ENCODE data around the gene C6orf52. TPM values are rescaled to one million over a fixed set of nuclear protein-coding genes. Genes with fewer than 3 reads are reported as not detected.

The C6orf52 gene
- total RNA-seq, 1 experiment from 2014 or later: 4.3 TPM

DNA sequence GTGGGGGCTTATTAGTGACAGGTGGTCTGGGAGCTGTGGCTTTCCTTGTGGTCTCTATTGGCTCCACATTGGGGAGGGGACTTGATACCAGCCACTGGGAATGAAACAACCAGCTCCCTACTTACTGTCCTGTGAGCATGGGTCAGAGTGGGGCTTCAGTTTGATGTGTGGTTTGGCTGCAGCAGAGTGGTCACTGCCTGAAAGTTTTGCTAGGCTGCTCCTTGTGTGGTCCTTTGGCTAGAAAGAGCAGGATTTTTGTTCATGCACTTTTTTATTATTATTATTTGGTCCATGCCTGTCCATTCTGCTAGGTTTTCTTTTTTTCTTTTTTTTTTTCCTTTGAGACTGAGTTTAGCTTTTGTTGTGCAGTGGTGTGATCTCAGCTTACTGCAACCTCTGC, 45.6 kb upstream of the C6orf52 start:
- no peaks in the 10 kb centered on the region for H3K9me3 Mint-ChIP-seq (ENCODE audit: unreplicated experiment)
- intact Hi-C loops (cut with micrococcal nuclease; ENCODE audit: unreplicated experiment): no loop called here
- BruUV-seq (replicated peaks): no TSS peak
- H3K27me3 Mint-ChIP-seq (ENCODE audit: insufficient read depth, unreplicated experiment): no peaks in the 10 kb centered on the region
- Histone ChIP-seq H3K9me3 (no peaks in the 10 kb centered on the region), H3K27me3 (replicated peaks; ENCODE audit: control insufficient read depth, insufficient read depth, low read length) (no peaks in the 10 kb centered on the region), H3K36me3 (ENCODE audit: control insufficient read depth, insufficient read depth, low read length) (no peaks in the 10 kb centered on the region), H3K4me1 (peaks cover 8% of the 10 kb centered on the region), H3K4me3 (ENCODE audit: low read depth, low read length) (no peak overlapping the region)
- H3K36me3 Mint-ChIP-seq (ENCODE audit: insufficient read depth, unreplicated experiment): no peaks in the 10 kb centered on the region
- no peak overlapping the region for H3K27ac Mint-ChIP-seq (ENCODE audit: unreplicated experiment)
- peaks cover 5% of the 10 kb centered on the region for H3K4me1 Mint-ChIP-seq (ENCODE audit: low read depth, unreplicated experiment)
- ChIA-PET CTCF (no interaction called here), POLR2A (no interaction called here)
- H3K4me3 Mint-ChIP-seq (ENCODE audit: unreplicated experiment): no peak overlapping the region
- TF ChIP-seq, protein P1, sequence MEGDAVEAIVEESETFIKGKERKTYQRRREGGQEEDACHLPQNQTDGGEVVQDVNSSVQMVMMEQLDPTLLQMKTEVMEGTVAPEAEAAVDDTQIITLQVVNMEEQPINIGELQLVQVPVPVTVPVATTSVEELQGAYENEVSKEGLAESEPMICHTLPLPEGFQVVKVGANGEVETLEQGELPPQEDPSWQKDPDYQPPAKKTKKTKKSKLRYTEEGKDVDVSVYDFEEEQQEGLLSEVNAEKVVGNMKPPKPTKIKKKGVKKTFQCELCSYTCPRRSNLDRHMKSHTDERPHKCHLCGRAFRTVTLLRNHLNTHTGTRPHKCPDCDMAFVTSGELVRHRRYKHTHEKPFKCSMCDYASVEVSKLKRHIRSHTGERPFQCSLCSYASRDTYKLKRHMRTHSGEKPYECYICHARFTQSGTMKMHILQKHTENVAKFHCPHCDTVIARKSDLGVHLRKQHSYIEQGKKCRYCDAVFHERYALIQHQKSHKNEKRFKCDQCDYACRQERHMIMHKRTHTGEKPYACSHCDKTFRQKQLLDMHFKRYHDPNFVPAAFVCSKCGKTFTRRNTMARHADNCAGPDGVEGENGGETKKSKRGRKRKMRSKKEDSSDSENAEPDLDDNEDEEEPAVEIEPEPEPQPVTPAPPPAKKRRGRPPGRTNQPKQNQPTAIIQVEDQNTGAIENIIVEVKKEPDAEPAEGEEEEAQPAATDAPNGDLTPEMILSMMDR (IDR thresholded peaks at IDR 0.05; ENCODE audit: insufficient read depth in 1 of 2, low read depth in 1 of 2, low read length in 1 of 2, severe bottlenecking in 1 of 2, unreplicated experiment in 1 of 2): no peak
- no peak for DNase-seq

DNA sequence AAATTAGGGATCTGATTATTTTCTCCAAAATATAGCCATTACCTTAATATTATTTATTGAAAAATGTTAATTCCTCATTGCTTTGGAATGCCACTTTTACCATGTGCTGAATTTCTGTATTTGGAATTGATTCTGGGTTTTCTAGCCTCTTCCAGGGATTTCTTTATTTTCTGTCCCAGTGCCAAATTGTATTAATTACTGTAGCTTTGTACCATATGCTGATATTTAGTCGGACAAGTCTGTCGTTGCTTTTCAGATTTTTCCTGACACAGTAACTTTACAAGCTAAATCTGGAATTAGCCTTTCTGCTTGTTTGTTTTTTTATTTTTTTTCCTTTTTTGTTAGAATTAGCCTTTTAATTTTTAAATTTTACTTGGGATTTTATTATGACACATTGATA, 42.3 kb upstream of the C6orf52 start:
- Mint-ChIP-seq H3K27ac (ENCODE audit: unreplicated experiment) (no peak overlapping the region), H3K4me1 (ENCODE audit: low read depth, unreplicated experiment) (peaks cover 13% of the 10 kb centered on the region), H3K4me3 (ENCODE audit: unreplicated experiment) (no peak overlapping the region), H3K9me3 (ENCODE audit: unreplicated experiment) (no peaks in the 10 kb centered on the region), H3K27me3 (ENCODE audit: insufficient read depth, unreplicated experiment) (no peaks in the 10 kb centered on the region), H3K36me3 (ENCODE audit: insufficient read depth, unreplicated experiment) (peaks cover 10% of the 10 kb centered on the region)
- POLR2A ChIA-PET: no interaction called here
- H3K9me3 ChIP-seq: no peaks in the 10 kb centered on the region
- CTCF ChIA-PET: no interaction called here
- no peak overlapping the region for H3K4me3 ChIP-seq (ENCODE audit: low read depth, low read length)
- DNase-seq: no peak
- no peaks in the 10 kb centered on the region for H3K27me3 ChIP-seq (replicated peaks; ENCODE audit: control insufficient read depth, insufficient read depth, low read length)
- TF ChIP-seq, protein P1 (IDR thresholded peaks at IDR 0.05; ENCODE audit: insufficient read depth in 1 of 2, low read depth in 1 of 2, low read length in 1 of 2, severe bottlenecking in 1 of 2, unreplicated experiment in 1 of 2): no peak
- H3K4me1 ChIP-seq: peaks cover 25% of the 10 kb centered on the region
- intact Hi-C loops (cut with micrococcal nuclease; ENCODE audit: unreplicated experiment): no loop called here
- no peaks in the 10 kb centered on the region for H3K36me3 ChIP-seq (ENCODE audit: control insufficient read depth, insufficient read depth, low read length)
- no TSS peak for BruUV-seq (replicated peaks)

DNA sequence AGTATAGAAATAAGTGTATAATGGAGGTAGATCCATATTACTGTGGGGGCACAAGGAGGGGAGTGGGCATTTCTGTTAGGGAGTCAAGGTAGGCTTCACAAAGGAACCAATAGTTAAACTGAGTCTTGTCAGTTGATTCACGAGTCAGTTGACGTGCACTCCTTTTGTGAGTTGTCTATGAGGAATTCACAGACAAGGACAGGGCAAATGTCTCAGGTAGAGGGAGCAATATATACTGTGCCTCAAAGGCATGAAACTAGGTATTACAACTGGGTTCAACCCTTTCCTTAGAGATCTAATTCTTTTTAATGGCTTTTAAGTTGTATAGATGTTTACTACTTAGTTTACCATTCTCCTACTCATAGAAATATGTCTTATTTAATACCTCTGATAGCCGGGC, 39.4 kb upstream of the C6orf52 start:
- peak overlapping the region; percentile 66 for H3K27ac Mint-ChIP-seq (ENCODE audit: unreplicated experiment)
- DNase-seq: no peak
- POLR2A ChIA-PET: interaction anchor here (0.6 kb wide), 2 partner anchors 11 to 17 kb away, joined by 3 read pairs; partner anchors contain the start of gene TMEM14C
- TF ChIP-seq, protein P1 (IDR thresholded peaks at IDR 0.05; ENCODE audit: insufficient read depth in 1 of 2, low read depth in 1 of 2, low read length in 1 of 2, severe bottlenecking in 1 of 2, unreplicated experiment in 1 of 2): no peak
- Histone ChIP-seq H3K9me3 (no peaks in the 10 kb centered on the region), H3K36me3 (ENCODE audit: control insufficient read depth, insufficient read depth, low read length) (no peaks in the 10 kb centered on the region), H3K27me3 (replicated peaks; ENCODE audit: control insufficient read depth, insufficient read depth, low read length) (no peaks in the 10 kb centered on the region), H3K4me3 (ENCODE audit: low read depth, low read length) (no peak overlapping the region), H3K4me1 (peaks cover 25% of the 10 kb centered on the region)
- H3K36me3 Mint-ChIP-seq (ENCODE audit: insufficient read depth, unreplicated experiment): peaks cover 29% of the 10 kb centered on the region
- H3K4me1 Mint-ChIP-seq (ENCODE audit: low read depth, unreplicated experiment): peaks cover 13% of the 10 kb centered on the region
- CTCF ChIA-PET: no interaction called here
- peak overlapping the region; percentile 15 for H3K4me3 Mint-ChIP-seq (ENCODE audit: unreplicated experiment)
- H3K27me3 Mint-ChIP-seq (ENCODE audit: insufficient read depth, unreplicated experiment): no peaks in the 10 kb centered on the region
- no peaks in the 10 kb centered on the region for H3K9me3 Mint-ChIP-seq (ENCODE audit: unreplicated experiment)
- intact Hi-C loops (cut with micrococcal nuclease; ENCODE audit: unreplicated experiment): loop anchor here (1.0 to 2.0 kb wide), 2 partner anchors 11 to 67 kb away; partner anchors contain the start of gene TMEM14C
- BruUV-seq (replicated peaks): no TSS peak
